Testis (tissue), 2 donors: Measurements from ENCODE around the gene NOS1AP.

Experiments
- POLR2A ChIP-seq: fragments of 450-650 bp; IDR thresholded peaks from one replicate; pipeline ENCODE4 v1.6.1; 2017; ENCODE audit warnings: antibody characterized with exemption, mild to moderate bottlenecking, moderate library complexity
- TF ChIP-seq, protein P1 (sequence below), 3 experiments: fragments of 450-650 bp in 2 of 3; fragments of 200-600 bp in 1 of 3; sonication (generic) in 1 of 3; IDR thresholded peaks; one replicate each; pipeline ENCODE4 v1.5.1; 2016 to 2019; ENCODE audit warnings: antibody characterized with exemption in 3 of 3, mild to moderate bottlenecking in 2 of 3, moderate library complexity in 1 of 3

DNA sequence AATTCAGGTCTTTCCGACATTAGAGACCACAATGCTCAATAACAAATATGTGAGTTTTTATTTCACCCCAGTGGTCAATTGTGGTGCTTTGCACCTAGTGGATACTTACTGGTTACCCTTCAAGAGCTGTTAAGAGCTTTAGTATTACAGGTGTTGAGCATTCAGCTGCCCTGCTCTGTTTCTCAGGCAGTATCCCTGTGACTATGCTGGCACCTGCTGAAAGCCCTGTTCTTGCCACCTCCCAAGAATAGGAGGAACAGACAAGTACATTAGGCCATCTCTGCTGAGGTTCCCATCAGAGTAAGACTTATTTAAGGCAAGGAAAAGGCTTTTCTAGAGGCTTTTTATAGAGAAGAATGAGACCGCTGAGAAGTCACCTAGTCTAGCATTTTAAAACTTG is 60.8 kb downstream of the NOS1AP start:
- TF ChIP-seq, protein P1, sequence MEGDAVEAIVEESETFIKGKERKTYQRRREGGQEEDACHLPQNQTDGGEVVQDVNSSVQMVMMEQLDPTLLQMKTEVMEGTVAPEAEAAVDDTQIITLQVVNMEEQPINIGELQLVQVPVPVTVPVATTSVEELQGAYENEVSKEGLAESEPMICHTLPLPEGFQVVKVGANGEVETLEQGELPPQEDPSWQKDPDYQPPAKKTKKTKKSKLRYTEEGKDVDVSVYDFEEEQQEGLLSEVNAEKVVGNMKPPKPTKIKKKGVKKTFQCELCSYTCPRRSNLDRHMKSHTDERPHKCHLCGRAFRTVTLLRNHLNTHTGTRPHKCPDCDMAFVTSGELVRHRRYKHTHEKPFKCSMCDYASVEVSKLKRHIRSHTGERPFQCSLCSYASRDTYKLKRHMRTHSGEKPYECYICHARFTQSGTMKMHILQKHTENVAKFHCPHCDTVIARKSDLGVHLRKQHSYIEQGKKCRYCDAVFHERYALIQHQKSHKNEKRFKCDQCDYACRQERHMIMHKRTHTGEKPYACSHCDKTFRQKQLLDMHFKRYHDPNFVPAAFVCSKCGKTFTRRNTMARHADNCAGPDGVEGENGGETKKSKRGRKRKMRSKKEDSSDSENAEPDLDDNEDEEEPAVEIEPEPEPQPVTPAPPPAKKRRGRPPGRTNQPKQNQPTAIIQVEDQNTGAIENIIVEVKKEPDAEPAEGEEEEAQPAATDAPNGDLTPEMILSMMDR (IDR thresholded peaks at IDR 0.05), result no peak
- no peak for TF ChIP-seq POLR2A
